GM13977 (cell line): ENCODE results near the gene CRADD.
A peak's percentile ranks its signal among the peaks of the same experiment; 100 is the strongest.

Source experiments
- DNase-seq: peaks from one replicate; pipeline ENCODE4 v3.0.0; 2012; ENCODE audit warnings: low spot score
- in situ Hi-C: fragments of 300-500 bp; cut with MboI; formaldehyde crosslinking; loops from one replicate; pipeline ENCODE4 v1.12.0; 2022; ENCODE audit warnings: low sequenced_read_pairs, low pct_unique_long_range_greater_than_20kb, mixed read lengths, inconsistent platforms; ENCODE audit not compliant: unreplicated experiment
- TF ChIP-seq, protein P1 (sequence below): IDR thresholded peaks from 2 replicates; pipeline ENCODE4 v1.5.1; 2012; ENCODE audit warnings: mild to moderate bottlenecking, control low read depth; ENCODE audit not compliant: insufficient read depth; ENCODE audit errors: extremely low read depth, missing control alignments

Gene CRADD

GRCh38 chr12:93846936-93847516 lies 169.9 kb downstream of the CRADD start:
- TF ChIP-seq, protein P1, sequence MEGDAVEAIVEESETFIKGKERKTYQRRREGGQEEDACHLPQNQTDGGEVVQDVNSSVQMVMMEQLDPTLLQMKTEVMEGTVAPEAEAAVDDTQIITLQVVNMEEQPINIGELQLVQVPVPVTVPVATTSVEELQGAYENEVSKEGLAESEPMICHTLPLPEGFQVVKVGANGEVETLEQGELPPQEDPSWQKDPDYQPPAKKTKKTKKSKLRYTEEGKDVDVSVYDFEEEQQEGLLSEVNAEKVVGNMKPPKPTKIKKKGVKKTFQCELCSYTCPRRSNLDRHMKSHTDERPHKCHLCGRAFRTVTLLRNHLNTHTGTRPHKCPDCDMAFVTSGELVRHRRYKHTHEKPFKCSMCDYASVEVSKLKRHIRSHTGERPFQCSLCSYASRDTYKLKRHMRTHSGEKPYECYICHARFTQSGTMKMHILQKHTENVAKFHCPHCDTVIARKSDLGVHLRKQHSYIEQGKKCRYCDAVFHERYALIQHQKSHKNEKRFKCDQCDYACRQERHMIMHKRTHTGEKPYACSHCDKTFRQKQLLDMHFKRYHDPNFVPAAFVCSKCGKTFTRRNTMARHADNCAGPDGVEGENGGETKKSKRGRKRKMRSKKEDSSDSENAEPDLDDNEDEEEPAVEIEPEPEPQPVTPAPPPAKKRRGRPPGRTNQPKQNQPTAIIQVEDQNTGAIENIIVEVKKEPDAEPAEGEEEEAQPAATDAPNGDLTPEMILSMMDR = no peak
- DNase-seq = no peak
- in situ Hi-C loops = no loop called here

DNA sequence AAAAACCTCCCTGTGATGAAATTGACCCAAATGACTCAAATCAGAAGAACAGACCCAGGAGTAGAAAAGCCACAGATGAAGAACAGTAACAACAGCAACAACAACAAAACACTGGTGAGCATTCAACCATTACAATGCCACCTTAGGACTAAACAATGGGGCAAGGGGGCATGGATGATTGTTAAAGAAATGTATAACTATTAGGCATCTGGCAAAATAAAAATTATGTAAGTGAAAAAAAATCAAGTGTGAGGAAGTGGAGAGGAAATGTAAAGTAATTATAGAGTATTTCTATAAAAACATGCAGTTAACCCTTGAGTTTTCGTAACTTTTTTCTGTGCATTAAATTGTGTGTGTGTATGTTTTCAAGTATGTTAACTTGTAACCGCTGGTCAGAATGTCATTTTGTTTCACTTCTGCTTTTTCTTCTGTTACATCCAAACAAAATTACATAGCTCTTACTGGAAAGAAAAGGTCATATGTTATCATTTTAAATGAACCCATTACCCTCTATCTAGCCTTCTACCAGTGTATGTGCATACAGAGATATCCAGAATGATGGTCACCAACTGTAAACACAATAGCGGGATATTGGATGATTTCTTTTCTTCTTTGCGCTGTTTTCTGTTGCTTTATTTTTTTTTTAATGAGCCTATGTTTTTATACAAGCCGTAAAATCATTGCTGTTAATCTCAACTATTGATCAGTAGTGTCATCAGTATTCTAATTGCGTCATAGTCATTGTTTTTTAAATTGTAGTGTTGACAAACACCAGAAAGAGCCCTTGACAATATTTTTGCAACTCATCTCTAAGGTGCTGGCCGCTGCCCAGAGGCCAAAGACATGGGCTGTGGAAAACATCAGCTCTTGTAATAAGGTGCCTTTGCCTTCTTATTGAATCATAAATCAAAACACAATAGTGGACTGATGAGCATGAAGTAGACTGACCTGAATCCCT lies 170.6 kb downstream of the CRADD start:
- peak; percentile 77 for DNase-seq
- TF ChIP-seq, protein P1 = no peak

GRCh38 chr12:93848523-93849101 lies 171.4 kb downstream of the CRADD start:
- DNase-seq = no peak
- in situ Hi-C loops = no loop called here
- TF ChIP-seq, protein P1 = no peak

More for the DNA sequence above, 170.6 kb downstream of the CRADD start:
- in situ Hi-C loops = no loop called here

DNA sequence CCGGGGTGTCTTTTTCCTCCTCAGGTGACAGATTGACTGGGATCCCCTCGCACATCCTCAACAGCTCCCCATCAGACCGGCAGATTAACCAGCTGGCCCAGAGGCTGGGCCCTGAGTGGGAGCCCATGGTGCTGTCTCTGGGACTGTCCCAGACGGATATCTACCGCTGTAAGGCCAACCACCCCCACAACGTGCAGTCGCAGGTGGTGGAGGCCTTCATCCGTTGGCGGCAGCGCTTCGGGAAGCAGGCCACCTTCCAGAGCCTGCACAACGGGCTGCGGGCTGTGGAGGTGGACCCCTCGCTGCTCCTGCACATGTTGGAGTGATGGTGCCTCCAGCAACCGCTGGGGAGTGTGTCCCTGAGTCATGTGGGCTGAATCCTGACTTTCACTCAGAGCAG lies 172.8 kb downstream of the CRADD start:
- in situ Hi-C loops = no loop called here
- no peak for DNase-seq
- TF ChIP-seq, protein P1 = no peak

GRCh38 chr12:93850481-93851256 lies 173.5 kb downstream of the CRADD start:
- DNase-seq = no peak
- TF ChIP-seq, protein P1 = no peak
- in situ Hi-C loops = no loop called here

GRCh38 chr12:93851257-93851671 lies 174.1 kb downstream of the CRADD start:
- no peak for DNase-seq
- TF ChIP-seq, protein P1 = no peak
- in situ Hi-C loops = no loop called here
